ENCODE results near the gene C11orf86.

Gene C11orf86

GRCh38 chr11:66966351-66966750 is 8.8 kb upstream of the C11orf86 start:
- no peak for DNase-seq (ENCODE audit: low read depth in 1 of 2, low spot score in 1 of 2)

DNA sequence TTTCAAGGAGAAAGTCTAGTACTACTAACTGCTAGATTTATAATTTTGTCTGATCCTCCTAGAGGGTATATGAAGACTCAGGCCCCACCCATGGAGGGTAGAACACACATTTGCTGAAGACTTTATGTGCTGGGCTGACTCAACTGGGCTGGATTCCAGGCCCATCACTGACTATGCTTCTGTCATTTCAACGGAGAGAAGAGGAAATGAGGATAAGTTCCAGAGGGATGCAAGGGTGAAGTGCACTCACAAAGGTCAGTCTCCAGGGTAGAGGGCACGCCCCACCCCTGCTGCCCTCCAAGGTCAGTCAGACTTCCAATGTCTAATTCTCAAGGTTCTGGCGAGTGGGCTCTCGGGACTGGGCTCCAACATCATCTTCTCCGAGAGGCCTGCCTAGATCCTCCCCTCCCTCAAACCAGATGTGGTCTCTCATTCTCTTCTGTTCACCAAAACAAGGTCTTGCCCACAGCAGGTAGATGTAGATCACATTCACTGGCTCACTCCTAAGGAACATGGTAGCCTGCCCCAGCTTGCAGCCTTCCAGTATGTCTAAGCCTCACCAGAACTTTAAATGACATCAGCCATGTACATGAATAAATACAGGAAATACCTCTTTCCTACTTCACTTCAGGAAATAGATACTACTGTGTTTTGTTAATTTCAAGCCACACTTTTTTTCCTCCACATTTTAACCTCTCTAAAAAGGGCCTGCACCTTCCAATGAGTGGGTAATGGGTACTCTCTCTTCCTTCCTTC is 7.3 kb upstream of the C11orf86 start:
- DNase-seq (ENCODE audit: low read depth in 1 of 2, low spot score in 1 of 2) = no peak

- DNase-seq (ENCODE audit: low read depth in 1 of 2, low spot score in 1 of 2) = no peak
Observed at GRCh38 chr11:66969584-66970225, 5.4 kb upstream of the C11orf86 start.

GRCh38 chr11:66970371-66970806 is 4.7 kb upstream of the C11orf86 start:
- no peak for DNase-seq (ENCODE audit: low read depth in 1 of 2, low spot score in 1 of 2)

- DNase-seq (ENCODE audit: low read depth in 1 of 2, low spot score in 1 of 2) = no peak
Observed at GRCh38 chr11:66970807-66971442, 4.2 kb upstream of the C11orf86 start.

DNA sequence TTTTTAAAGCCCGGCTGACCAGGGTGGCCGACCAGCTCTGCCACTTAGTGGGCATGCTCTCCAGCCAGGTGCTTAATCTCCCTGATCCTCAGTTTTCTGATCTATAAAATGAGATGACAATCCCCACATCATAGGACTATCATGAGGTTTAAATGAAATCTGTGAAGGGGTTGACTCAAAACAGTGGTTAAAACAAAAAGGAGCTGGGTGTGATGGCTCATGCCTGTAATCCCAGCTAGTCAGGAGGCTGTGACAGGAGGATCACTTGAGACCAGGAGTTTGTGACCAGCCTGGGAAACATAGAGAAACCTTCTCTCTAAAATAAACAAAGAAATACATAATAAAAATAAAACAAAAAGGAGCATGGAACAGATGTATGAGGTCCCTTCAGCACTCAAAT is 3.6 kb upstream of the C11orf86 start:
- DNase-seq (ENCODE audit: low read depth in 1 of 2, low spot score in 1 of 2) = no peak

DNA sequence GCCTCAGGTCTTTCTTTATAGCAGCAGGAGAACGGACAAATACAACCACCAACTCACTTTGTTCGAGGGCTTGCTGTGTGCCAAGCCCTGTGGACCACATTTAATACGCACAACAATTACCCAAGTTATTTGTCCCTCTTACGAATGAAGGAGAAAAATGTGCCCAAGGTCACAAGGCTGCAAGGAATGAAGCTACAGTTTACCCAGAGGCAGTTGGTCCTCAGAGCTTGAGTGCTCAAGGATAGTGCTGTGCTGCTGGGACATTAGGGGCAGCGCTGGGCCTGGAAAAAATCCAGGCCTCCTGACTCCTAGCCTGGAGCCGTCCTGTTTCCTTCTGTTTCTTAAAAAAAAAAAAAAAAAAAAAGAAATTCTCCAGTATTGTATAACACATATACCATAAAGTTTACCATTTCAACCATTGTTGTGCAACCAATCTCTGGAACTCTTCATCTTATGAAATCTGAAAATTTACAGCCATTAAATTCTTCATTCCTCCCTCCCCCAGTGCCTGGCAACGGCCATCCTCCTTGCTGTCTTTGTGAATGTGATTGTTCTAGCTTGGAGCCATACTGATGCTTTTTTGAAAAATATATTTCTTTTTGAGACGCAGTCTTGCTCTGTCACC is 1.0 kb upstream of the C11orf86 start:
- no peak for DNase-seq (ENCODE audit: low read depth in 1 of 2, low spot score in 1 of 2)

GRCh38 chr11:66975405-66976027 is 412 bp downstream of the C11orf86 start:
- no peak for DNase-seq (ENCODE audit: low read depth in 1 of 2, low spot score in 1 of 2)

GRCh38 chr11:66976028-66976467 is 944 bp downstream of the C11orf86 start:
- no peak for DNase-seq (ENCODE audit: low read depth in 1 of 2, low spot score in 1 of 2)

GRCh38 chr11:66976925-66977324 is 1.8 kb downstream of the C11orf86 start:
- no peak for DNase-seq (ENCODE audit: low read depth in 1 of 2, low spot score in 1 of 2)

- DNase-seq (ENCODE audit: low read depth in 1 of 2, low spot score in 1 of 2) = no peak
Observed at GRCh38 chr11:66978229-66978628, 3.1 kb downstream of the C11orf86 start.

GRCh38 chr11:66978717-66979116 is 3.6 kb downstream of the C11orf86 start:
- no peak for DNase-seq (ENCODE audit: low read depth in 1 of 2, low spot score in 1 of 2)

GRCh38 chr11:66979336-66979980 is 4.4 kb downstream of the C11orf86 start:
- DNase-seq (ENCODE audit: low read depth in 1 of 2, low spot score in 1 of 2) = no peak

GRCh38 chr11:66981976-66982578 is 7.0 kb downstream of the C11orf86 start:
- DNase-seq (ENCODE audit: low read depth in 1 of 2, low spot score in 1 of 2) = no peak

DNA sequence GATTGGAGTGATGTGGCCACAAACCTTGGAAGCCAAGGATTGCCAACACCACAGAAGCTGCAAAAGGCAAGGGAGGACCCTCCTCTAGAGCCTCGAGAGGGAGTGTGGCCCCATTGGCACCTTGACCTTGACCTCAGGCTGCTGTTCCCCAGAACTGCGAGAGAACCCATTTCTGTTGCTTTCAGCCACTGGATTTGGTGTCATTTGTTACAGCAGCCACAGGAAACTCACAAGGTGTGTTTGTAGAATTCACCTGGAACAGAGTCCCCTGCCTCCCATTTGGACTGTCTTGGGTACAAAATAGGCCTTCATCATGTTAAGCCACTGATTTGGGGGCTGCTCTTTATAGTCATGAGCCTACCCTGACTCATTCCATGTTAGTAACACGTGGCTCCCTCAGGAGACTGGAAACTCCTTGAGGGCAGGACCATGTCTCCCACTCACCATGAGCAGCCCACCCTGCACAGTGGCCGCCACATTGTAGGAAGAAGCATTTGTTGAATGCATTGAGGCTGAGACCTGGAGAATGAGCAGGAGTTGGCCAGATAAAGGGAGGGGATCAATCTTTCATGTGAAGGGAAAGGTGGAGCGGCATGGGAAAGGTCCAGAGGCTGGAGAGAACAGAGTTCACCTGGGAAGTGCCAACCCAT is 8.3 kb downstream of the C11orf86 start:
- DNase-seq (ENCODE audit: low read depth in 1 of 2, low spot score in 1 of 2) = no peak

DNA sequence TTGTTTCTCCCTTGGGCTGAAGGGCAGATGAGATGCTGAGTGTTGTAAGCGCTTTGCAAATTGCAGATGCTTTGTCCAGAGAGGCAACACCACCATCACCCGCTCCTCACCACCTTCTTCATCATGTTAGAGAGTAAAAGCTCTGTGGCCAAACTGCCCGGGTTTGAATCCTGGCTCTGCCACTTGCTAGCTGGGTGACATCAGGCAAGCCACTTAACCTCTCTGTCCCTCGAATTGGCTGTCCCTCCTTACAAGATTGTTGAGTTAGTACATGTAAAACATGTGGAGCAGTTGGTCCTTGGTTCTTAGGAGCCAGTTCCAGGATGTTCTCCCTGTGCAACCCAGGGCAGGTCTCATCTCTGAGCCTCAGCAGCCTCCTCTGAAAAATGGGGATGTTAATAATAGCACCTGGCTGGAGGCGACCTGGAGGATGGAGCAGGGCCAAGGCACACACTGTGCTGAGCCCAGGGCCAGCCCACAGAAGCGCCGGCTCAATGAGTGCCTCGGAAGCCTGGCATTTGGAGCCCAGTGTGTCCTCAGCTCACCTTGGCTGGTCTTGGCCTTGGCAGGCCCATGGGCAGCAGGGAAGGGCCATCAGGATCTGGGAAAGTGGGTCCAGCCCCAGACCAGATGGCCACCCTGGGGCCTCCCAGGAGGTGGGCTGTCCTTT is 10.5 kb downstream of the C11orf86 start:
- DNase-seq (ENCODE audit: low read depth in 1 of 2, low spot score in 1 of 2) = no peak

DNA sequence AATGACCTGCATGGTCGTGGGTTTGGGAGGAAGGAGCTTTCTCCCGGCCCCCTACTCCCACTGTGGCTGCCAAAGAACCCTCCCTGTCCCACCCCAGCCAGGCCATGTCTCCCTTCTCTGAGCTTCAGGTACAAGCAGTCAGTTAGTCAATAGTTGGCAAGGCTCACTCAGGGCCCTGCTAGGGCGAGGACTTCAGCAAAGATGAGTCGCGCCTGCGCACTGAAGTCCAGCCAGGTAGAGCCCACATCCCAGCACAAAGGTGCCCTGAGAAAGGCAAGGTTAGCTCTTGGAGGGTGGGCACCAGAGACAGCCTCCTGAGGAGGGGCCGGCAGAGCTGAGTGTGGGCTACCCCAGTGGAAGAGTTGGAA is 11.1 kb downstream of the C11orf86 start:
- no peak for DNase-seq (ENCODE audit: low read depth in 1 of 2, low spot score in 1 of 2)

GRCh38 chr11:66987158-66987620 is 12.1 kb downstream of the C11orf86 start:
- no peak for DNase-seq (ENCODE audit: low read depth in 1 of 2, low spot score in 1 of 2)

DNA sequence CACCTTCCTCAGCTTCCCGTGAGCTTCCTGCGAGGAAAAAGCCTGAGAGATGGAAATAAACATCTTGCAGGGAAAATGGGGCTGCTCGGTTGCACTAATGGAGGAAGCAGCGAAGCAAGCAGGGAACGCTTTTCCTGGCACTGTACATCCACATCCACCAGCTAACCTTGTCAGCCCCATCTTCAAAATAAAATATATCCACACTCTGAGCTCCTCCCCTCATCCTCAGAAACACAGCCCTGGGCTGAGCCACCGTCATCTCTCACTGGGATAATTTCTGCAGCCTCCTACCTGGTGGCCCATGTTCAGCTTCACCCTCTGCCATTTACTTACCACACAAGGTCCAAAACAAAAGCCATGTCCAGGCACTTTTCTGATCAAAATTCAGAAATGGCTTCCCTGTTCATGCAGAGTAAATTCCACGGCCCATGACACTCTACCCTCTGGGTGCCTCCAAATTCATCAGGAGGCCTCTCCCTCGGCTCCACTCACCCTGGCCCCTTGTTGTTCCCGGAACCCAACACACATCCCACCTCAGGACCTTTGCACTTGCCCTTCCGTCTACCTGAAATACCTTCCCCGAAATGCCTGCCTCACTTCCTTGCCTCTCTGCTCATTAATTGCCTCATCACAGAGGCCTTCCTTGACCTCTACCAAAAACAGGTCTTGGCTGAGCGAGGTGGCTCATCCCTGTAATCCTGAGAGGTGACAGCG is 13.0 kb downstream of the C11orf86 start:
- no peak for DNase-seq (ENCODE audit: low read depth in 1 of 2, low spot score in 1 of 2)

All from activated T-helper 1 cell treated with anti-CD3 and anti-CD28 coated beads, Interleukin-2, amount 50 U/mL, for 16 hours (primary cell).